B cell (primary cell): ENCODE data around the gene NUCKS1. TPM values are rescaled to one million over a fixed set of nuclear protein-coding genes. Genes with fewer than 3 reads are reported as not detected.
A peak's percentile ranks its signal among the peaks of the same experiment; 100 is the strongest.

Experiments used
- ATAC-seq: fragments of 200-7000 bp; cut with Tn5 transposase; one replicate; pipeline ENCODE4 v1.10.0; 2021; ENCODE audit warnings: low read depth, mild to moderate bottlenecking, moderate number of reproducible peaks, moderate library complexity
- CTCF ChIA-PET: fragments of 350-600 bp; sonication (Branson Sonifier 250); formaldehyde crosslinking; loops from one replicate; lab custom pipeline; 2021; ENCODE audit warnings: antibody characterized with exemption, inconsistent platforms; lab: Charles Lee
- POLR2A ChIA-PET: fragments of 350-600 bp; sonication (Branson Sonifier 250); formaldehyde crosslinking; loops from one replicate; lab custom pipeline; 2021; ENCODE audit warnings: antibody characterized with exemption; lab: Charles Lee
- DNase-seq: peaks from one replicate; pipeline ENCODE4 v3.0.0; 2013
- H2AFZ ChIP-seq: 2 replicates; pipeline ENCODE4 v1.6.1; 2012; ENCODE audit warnings: mild to moderate bottlenecking, low read depth, low read length; ENCODE audit not compliant: insufficient read depth, poor library complexity, severe bottlenecking
- H3K27ac ChIP-seq, 2 donors: 1 replicate in 1 of 2; 2 replicates in 1 of 2; pipeline ENCODE4 v1.5.1; 2012 to 2013; ENCODE audit warnings: low read length in 2 of 2, mild to moderate bottlenecking in 2 of 2, moderate library complexity in 1 of 2
- H3K27me3 ChIP-seq, 4 experiments: fragments of 200-600 bp in 1 of 4; sonication (generic) in 1 of 4; replicated peaks in 1 of 4; 1 replicate in 2 of 4; 2 replicates in 2 of 4; pipeline versions ENCODE4 v1.6.1 to v1.7.0; 2013 to 2016; ENCODE audit warnings: low read length in 3 of 4, mild to moderate bottlenecking in 2 of 4, mixed read lengths in 1 of 4, moderate library complexity in 1 of 4; ENCODE audit not compliant: insufficient read depth in 4 of 4, control insufficient read depth in 3 of 4; ENCODE audit errors: control extremely low read depth in 1 of 4
- H3K36me3 ChIP-seq, 2 experiments: replicated peaks in 1 of 2; 1 replicate in 1 of 2; 2 replicates in 1 of 2; pipeline versions ENCODE4 v1.6.1 to v1.7.1; 2013; ENCODE audit warnings: low read length in 1 of 2; ENCODE audit not compliant: insufficient read depth in 2 of 2, control insufficient read depth in 1 of 2; ENCODE audit errors: control extremely low read depth in 1 of 2, extremely low read depth in 1 of 2
- H3K4me1 ChIP-seq, 2 donors: fragments of 200-600 bp in 1 of 2; sonication (generic) in 1 of 2; 1 replicate in 1 of 2; 2 replicates in 1 of 2; pipeline versions ENCODE4 v1.5.1 to v1.6.1; 2013 to 2017; ENCODE audit warnings: low read length in 2 of 2; ENCODE audit not compliant: control insufficient read depth in 2 of 2, insufficient read depth in 2 of 2
- H3K4me2 ChIP-seq: replicated peaks from 2 replicates; pipeline ENCODE3; 2012; ENCODE audit warnings: mild to moderate bottlenecking, low read depth, low read length; ENCODE audit not compliant: poor library complexity, severe bottlenecking
- H3K4me3 ChIP-seq, 5 experiments: fragments of 200-600 bp in 1 of 5; sonication (generic) in 1 of 5; 1 replicate in 3 of 5; 2 replicates in 2 of 5; pipeline versions ENCODE4 v1.5.1 to v1.7.0; 2011 to 2016; ENCODE audit warnings: low read length in 4 of 5, mild to moderate bottlenecking in 4 of 5, low read depth in 2 of 5, control low read depth in 1 of 5, moderate library complexity in 1 of 5; ENCODE audit not compliant: insufficient read depth in 1 of 5; ENCODE audit errors: control extremely low read depth in 1 of 5, extremely low read depth in 1 of 5
- H3K79me2 ChIP-seq: fragments of 200-600 bp; sonication (generic); one replicate; pipeline ENCODE4 v1.6.0; 2016; ENCODE audit warnings: low read length; ENCODE audit not compliant: control insufficient read depth, insufficient read depth
- H3K9ac ChIP-seq: fragments of 200-600 bp; sonication (generic); 2 replicates; pipeline ENCODE4 v1.6.1; 2017; ENCODE audit warnings: mild to moderate bottlenecking, low read length, moderate library complexity
- H3K9me3 ChIP-seq, 3 donors: one replicate each; pipeline versions ENCODE4 v1.6.1 to v1.7.1; 2013; ENCODE audit warnings: low read length in 2 of 3; ENCODE audit not compliant: control insufficient read depth in 2 of 3, insufficient read depth in 1 of 3; ENCODE audit errors: control extremely low read depth in 1 of 3
- H4K20me1 ChIP-seq: 2 replicates; pipeline ENCODE4 v1.6.0; 2012; ENCODE audit warnings: mild to moderate bottlenecking, low read length; ENCODE audit not compliant: insufficient read depth, control insufficient read depth, poor library complexity, severe bottlenecking
- H3K27ac Mint-ChIP-seq: one replicate; pipeline ENCODE4 v1.8.0; 2021; ENCODE audit warnings: mixed read lengths
- H3K27me3 Mint-ChIP-seq: one replicate; pipeline ENCODE4 v1.8.0; 2021; ENCODE audit warnings: mixed read lengths
- H3K4me1 Mint-ChIP-seq: one replicate; pipeline ENCODE4 v1.8.0; 2021; ENCODE audit warnings: mixed read lengths
- H3K4me3 Mint-ChIP-seq: one replicate; pipeline ENCODE4 v1.8.0; 2021; ENCODE audit warnings: mixed read lengths
- H3K9me3 Mint-ChIP-seq: one replicate; pipeline ENCODE4 v1.8.0; 2022; ENCODE audit warnings: mixed read lengths; ENCODE audit not compliant: insufficient read depth
- CTCF ChIP-seq: fragments of 200-600 bp; IDR thresholded peaks from one replicate; pipeline ENCODE4 v1.8.0; 2022; ENCODE audit warnings: antibody characterized with exemption, mild to moderate bottlenecking
- EZH2 ChIP-seq: IDR thresholded peaks from 2 replicates; pipeline ENCODE4 v1.6.1; 2012; ENCODE audit warnings: borderline replicate concordance, low read depth, mild to moderate bottlenecking, moderate library complexity, low read length; ENCODE audit not compliant: insufficient read depth, poor library complexity, severe bottlenecking
- WGBS: methylation state at CpG from one replicate; pipeline ENCODE4 v1.1.5; 2013; ENCODE audit warnings: missing lambda C conversion rate; ENCODE audit not compliant: insufficient coverage; 5-methylcytosine and 5-hydroxymethylcytosine counted together
- intact Hi-C: fragments of 100-400 bp; cut with micrococcal nuclease; formaldehyde crosslinking; loops from one replicate; pipeline ENCODE4 v1.10.0; 2022
- polyA plus RNA-seq: library from polyadenylated mRNA; depleted of rRNA; stranded (reverse); fragments of >200 nt; gene quantifications from 2 replicates; pipeline ENCODE4 v1.2.3, GENCODE V29; 2012
- total RNA-seq, 2 donors: library from RNA; stranded (reverse); fragments of 120-200 nt in 1 of 2; gene quantifications; 1 replicate in 1 of 2; 2 replicates in 1 of 2; pipeline versions ENCODE4 v1.2.3 to v1.2.4, GENCODE V29; 2013 to 2022

NUCKS1 gene
- total and polyA plus RNA-seq, 2 donors (not counting 1 experiment from before 2014, with no cell fraction given): 6.5 to 90.1 TPM

- 76% methylated on average over 5 of the region's 5 CpGs for WGBS
- no peak for DNase-seq
- peak overlapping the region; percentile 74 for H3K4me3 Mint-ChIP-seq
- H3K27ac Mint-ChIP-seq: peak overlapping the region; percentile 88
- H3K9me3 Mint-ChIP-seq: no peaks in the 10 kb centered on the region
- ATAC-seq: no peak
- H3K4me2 ChIP-seq: peak overlapping the region; percentile 83
- no peaks in the 10 kb centered on the region for H3K27me3 Mint-ChIP-seq
- peak overlapping the region; percentile 89 to 93 for H3K27ac ChIP-seq
- peak overlapping the region; percentile 54 for H3K9ac ChIP-seq
- POLR2A ChIA-PET: interaction anchor here (0.8 to 1.7 kb wide), 2 partner anchors 10 to 41 kb away, joined by 3 to 9 read pairs; partner anchors contain the start of gene SLC45A3
- H3K4me1 ChIP-seq: peaks cover 77 to 80% of the 10 kb centered on the region in 2 donors
- peaks cover 68% of the 10 kb centered on the region for H3K4me1 Mint-ChIP-seq
- no peaks in the 10 kb centered on the region for H4K20me1 ChIP-seq
- no peaks in the 10 kb centered on the region for H3K36me3 ChIP-seq
- peak overlapping the region; percentile 32 for H2AFZ ChIP-seq
- H3K9me3 ChIP-seq: no peaks in the 10 kb centered on the region
- peak overlapping the region in 4 of 5 experiments; percentile 4 to 47 (median 36) for H3K4me3 ChIP-seq
- peaks cover 63% of the 10 kb centered on the region for H3K79me2 ChIP-seq
- intact Hi-C loops: no loop called here
- H3K27me3 ChIP-seq: no peaks in the 10 kb centered on the region
- CTCF ChIA-PET: interaction anchor here (1.2 to 23.2 kb wide), 6 partner anchors 8 to 307 kb away, joined by 3 to 943 read pairs (median 72); partner anchors contain the start of gene SLC45A3
- no peak for TF ChIP-seq EZH2
- no peak for TF ChIP-seq CTCF
Observed at GRCh38 chr1:205670150-205670446, 79.9 kb downstream of the NUCKS1 start.
